ENCODE measurements around the gene RAB42.
A peak's percentile ranks its signal among the peaks of the same experiment; 100 is the strongest.
"Not testable (repeated sequence)": the region's sequence is repeated elsewhere in the genome, so short reads cannot be mapped to it uniquely, and the experiment has no call there.

The RAB42 gene

DNA sequence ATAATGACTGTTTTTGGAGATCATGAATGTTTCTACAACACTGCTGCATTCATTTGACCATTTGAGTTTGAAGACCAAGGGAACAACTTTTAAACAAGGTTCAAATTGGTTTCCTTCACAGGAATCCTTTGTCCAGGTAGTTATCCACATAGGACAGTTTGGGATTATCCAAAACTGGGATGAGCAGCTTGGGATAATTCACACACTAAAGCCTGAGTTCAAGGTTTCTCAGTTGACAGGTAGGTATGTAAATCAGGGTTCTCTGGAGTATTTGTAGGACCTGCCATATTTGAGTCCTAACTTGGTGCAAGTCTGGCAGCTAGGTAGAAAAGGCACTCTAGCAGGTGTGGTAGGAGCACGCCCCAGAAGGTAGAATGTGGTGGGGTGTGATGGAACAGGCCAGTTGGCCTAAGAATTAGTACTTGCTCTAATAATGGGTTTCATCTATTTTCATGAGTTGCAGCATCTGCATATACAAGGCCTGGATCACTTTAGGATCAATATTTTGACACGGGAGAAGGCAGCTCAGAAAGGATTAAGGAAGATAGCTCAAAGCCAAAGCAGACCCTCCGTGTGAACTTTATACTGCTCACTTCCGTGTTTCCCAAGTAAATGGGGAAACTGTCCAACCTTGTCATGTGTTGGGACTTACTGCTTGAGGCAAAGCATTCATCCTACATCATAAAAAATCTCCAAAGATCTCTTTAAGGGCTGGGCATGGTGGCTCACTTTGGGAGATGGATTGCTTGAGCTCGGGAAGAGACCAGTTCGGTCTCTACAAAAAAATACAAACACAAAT, 14.1 kb upstream of the RAB42 start:
- no peak for FAIRE-seq
- DNase-seq (ENCODE audit: insufficient read length, low spot score), result no peak
- TF ChIP-seq, protein P1, sequence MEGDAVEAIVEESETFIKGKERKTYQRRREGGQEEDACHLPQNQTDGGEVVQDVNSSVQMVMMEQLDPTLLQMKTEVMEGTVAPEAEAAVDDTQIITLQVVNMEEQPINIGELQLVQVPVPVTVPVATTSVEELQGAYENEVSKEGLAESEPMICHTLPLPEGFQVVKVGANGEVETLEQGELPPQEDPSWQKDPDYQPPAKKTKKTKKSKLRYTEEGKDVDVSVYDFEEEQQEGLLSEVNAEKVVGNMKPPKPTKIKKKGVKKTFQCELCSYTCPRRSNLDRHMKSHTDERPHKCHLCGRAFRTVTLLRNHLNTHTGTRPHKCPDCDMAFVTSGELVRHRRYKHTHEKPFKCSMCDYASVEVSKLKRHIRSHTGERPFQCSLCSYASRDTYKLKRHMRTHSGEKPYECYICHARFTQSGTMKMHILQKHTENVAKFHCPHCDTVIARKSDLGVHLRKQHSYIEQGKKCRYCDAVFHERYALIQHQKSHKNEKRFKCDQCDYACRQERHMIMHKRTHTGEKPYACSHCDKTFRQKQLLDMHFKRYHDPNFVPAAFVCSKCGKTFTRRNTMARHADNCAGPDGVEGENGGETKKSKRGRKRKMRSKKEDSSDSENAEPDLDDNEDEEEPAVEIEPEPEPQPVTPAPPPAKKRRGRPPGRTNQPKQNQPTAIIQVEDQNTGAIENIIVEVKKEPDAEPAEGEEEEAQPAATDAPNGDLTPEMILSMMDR (IDR thresholded peaks at IDR 0.05; ENCODE audit: insufficient read depth, missing control alignments), result no peak

DNA sequence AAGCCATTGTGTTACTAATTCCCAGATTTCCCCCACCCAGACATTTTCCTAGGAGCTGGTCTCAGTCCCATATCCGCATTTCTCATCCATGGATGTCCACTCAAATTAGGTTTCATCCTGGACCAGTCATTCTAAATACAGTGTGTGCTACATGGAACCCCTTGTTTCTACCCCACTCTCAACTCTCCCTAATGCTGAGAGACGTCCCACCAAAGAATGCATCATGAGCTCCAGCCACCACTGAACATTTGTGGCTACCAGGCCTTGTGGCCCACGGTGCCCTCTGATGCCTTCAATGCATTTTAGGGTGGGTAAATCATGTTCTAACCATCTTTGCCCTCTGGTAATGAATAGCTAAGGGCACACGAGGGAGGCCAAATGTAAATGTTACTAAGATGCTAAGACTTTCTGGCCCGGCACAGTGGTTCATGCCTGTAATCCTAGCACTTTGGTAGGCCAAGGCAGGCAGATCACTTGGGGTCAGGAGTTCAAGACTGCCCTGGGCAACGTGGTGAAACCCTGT, 13.3 kb upstream of the RAB42 start:
- TF ChIP-seq, protein P1 (IDR thresholded peaks at IDR 0.05; ENCODE audit: insufficient read depth, missing control alignments), result no peak
- DNase-seq (ENCODE audit: insufficient read length, low spot score) (no peak), FAIRE-seq (no peak)

DNA sequence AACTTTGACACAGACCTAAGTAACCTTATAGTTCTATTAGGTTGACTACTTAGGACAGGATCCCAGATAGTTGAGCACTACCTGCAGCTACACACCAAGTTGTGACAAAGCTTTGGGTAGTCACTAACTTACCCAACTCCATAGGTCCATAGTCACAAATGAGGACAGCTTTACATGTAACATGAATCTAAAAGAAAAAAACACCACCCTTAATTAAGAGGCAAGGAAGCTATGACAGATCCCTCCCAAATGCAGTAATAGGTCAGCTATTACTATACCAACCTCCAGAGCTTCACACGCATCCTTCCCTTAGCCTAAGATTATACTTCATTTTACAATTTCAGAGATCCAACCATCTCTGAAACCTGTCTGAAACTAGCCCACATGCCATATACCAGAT, 12.7 kb upstream of the RAB42 start:
- FAIRE-seq, result no peak
- TF ChIP-seq, protein P1 (IDR thresholded peaks at IDR 0.05; ENCODE audit: insufficient read depth, missing control alignments), result no peak
- DNase-seq (ENCODE audit: insufficient read length, low spot score), result no peak

DNA sequence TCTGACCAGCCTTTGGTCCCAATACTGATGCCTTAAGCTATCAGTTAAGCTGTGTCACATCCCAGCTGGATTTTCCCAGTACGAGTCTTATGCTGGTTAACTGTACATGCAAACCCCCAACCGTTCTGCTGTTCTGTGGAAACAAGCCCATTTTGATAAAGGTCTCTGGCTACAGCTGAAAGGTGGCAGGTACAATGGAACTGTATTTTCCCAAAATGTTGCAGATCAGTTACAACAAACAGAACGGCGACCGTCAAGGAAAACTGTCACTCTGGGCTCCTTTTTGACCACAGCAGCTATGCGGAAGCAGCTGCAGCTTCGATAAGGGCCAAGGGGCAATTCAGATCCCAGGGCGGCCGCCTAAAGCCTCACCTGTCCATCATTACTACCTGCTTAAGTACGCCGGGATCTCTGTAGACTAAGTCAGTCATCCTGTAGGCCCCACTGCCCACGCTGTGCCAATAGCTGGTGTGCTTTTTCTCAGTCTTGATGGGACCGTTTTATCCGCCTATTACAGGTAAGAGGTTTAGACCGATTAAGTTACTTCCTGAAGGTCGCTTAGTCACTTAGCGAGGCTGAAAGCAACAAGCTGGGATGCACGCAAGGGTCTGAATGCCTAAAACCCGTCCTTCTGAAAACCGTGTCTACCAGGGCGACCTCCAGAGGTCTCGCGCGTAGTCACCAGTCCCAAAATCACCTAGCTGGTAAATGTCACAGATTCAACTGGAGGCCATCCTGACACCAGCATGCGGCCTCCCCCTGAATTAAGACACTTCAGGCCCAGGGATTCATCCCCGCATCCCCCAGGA, 11.1 kb upstream of the RAB42 start:
- TF ChIP-seq, protein P1 (IDR thresholded peaks at IDR 0.05; ENCODE audit: insufficient read depth, missing control alignments), result peak; percentile 14
- no peak for FAIRE-seq
- no peak for DNase-seq (ENCODE audit: insufficient read length, low spot score)

DNA sequence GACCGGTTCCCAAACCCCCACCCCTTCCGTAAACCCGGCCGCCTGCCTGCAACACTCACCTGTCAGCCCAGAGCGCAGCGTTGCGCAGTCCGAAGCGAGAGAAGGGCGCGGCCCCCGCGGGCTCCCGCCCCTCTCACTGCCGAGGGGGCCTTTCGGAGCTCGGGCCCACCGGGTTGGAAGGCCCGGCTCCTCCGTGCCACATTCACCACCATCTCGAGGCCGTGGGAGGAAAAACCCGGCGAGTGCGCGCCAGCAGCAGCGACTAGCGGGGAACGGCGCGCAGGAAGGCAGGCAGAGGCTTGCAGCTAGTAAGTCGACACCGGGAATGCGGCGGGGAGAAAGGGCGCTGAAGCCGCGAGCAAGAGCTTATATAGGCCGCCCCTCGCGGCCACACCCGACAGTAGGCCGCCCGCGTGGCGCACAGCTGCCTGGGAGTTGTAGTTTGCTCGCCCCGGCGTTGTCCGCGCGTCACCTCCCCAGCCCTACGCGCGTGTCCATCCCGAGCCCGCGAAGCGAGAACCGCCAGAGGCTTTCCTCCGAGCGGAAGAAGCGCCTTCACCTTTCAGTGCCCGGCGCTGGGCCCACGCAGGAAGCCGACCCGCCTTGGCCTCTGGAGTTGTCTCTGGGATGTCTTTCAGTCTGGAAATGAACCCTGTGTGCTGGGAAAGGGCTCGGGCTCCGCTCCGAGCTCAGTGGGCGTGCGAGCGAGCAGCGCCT, 10.4 kb upstream of the RAB42 start:
- no peak for FAIRE-seq
- peak; percentile 94 for DNase-seq (ENCODE audit: insufficient read length, low spot score)
- TF ChIP-seq, protein P1 (IDR thresholded peaks at IDR 0.05; ENCODE audit: insufficient read depth, missing control alignments), result no peak

DNA sequence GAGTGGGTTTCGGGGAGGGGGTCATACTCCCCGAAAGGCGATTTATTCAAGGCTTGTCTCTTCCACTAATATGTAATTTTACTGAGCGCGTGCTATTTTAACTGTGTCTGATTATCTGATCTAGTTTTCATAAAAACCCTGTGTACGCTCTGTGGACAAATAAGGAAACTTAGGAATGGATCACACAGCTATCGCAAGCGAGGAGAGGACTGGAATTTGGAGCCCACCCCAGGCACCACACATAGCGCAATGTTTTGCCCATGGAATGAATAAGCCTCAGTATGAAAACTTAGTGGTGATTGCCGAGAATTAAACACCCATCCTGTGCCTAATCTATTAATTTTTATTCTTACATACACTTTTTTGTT, 9.8 kb upstream of the RAB42 start:
- TF ChIP-seq, protein P1 (IDR thresholded peaks at IDR 0.05; ENCODE audit: insufficient read depth, missing control alignments), result no peak
- FAIRE-seq (no peak), DNase-seq (ENCODE audit: insufficient read length, low spot score) (no peak)

DNA sequence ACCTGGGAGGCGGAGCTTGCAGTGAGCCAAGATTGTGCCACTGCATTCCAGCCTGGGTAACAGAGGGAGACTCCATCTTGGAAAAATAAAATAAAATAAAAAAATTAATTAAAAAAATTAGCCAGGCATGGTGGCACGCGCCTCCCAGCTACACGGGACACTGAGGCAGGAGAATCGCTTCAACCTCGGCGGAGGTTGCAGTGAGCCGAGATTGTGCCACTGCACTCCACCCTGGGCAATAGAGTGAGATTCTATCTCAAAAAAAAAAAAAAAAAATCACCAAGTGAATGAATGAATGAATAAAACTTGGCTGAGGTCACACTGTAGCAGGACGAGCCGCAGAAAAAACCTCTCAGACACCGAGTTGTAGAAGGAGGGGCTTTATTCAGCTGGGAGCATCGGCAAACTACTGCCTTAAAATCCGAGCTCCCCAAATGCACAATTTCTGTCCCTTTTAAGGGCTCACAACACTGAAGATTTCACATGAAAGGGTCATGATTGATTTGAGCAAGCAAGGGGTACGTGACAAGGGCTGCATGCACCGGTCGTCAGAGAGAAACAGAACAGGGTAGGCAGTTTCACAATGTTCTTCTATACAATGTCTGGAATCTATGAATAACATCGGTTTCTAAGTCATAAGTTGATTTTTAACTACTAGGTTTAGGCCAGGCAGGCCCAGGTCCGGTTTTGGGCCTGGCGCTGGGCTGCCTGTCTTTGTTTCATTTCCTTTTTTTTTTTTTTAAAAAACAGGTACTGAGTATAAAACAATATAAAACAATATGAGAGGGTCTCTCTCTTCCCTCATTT, 5.3 kb upstream of the RAB42 start:
- not testable (repeated sequence) for FAIRE-seq; DNase-seq (ENCODE audit: insufficient read length, low spot score)
